GM12878 (cell line): Measurements from ENCODE around the gene TNRC6C. TPM values are rescaled to one million over a fixed set of nuclear protein-coding genes. Genes with fewer than 3 reads are reported as not detected.

Source experiments
- ATAC-seq: fragments of 200-7000 bp; cut with Tn5 transposase; 3 replicates; pipeline ENCODE4 v1.9.1; 2020; ENCODE audit warnings: mild to moderate bottlenecking, moderate library complexity
- BruUV-seq: library from RNA; stranded (reverse); fragments of 400-500 nt; replicated peaks from 2 replicates; lab custom pipeline; 2021; lab: Mats Ljungman, UMichigan
- CTCF ChIA-PET: fragments of 300-600 bp; sonication (Branson Sonifier 250); formaldehyde crosslinking; extraction: SDS; loops from one replicate; lab custom pipeline; 2021; ENCODE audit warnings: inconsistent platforms; lab: Yijun Ruan, JAX
- POLR2A ChIA-PET: fragments of 350-600 bp; formaldehyde crosslinking; extraction: SDS; loops from one replicate; lab custom pipeline; 2021; ENCODE audit warnings: inconsistent platforms; lab: Charles Lee
- RAD21 ChIA-PET: fragments of 300-600 bp; sonication (Branson Sonifier 250); formaldehyde crosslinking; loops from one replicate; lab custom pipeline; 2023; ENCODE audit warnings: antibody characterized with exemption; ENCODE audit not compliant: unreplicated experiment; lab: Charles Lee
- SMC1A ChIA-PET: fragments of 300-600 bp; sonication (Branson Sonifier 250); formaldehyde crosslinking; loops from one replicate; lab custom pipeline; 2023; ENCODE audit not compliant: unreplicated experiment, uncharacterized antibody; lab: Charles Lee
- DNase-seq: peaks from one replicate; pipeline ENCODE4 v3.0.0-alpha.2; 2011; ENCODE audit warnings: low read depth, low spot score
- FAIRE-seq: peaks from 3 replicates; lab custom pipeline; 2011; peaks lifted over from hg19 to GRCh38; lab: Jason Lieb, UNC
- H2AFZ ChIP-seq: 2 replicates; pipeline ENCODE4 v1.6.0; 2011; ENCODE audit warnings: low read depth, low read length, control low read depth; ENCODE audit not compliant: control insufficient read depth
- H3K27ac ChIP-seq: 2 replicates; pipeline ENCODE4 v1.5.1; 2011; ENCODE audit warnings: control low read depth; ENCODE audit not compliant: control insufficient read depth, insufficient read depth
- H3K27me3 ChIP-seq, 2 experiments: replicated peaks in 1 of 2; 2 replicates each; pipeline versions ENCODE4 v1.6.0 to v1.6.1; 2011; ENCODE audit warnings: low read length in 1 of 2; ENCODE audit not compliant: control insufficient read depth in 2 of 2, insufficient read depth in 2 of 2
- H3K36me3 ChIP-seq, 2 experiments: 2 replicates each; pipeline ENCODE4 v1.5.1; 2011; ENCODE audit warnings: low read length in 1 of 2; ENCODE audit not compliant: control insufficient read depth in 2 of 2, insufficient read depth in 2 of 2
- H3K4me1 ChIP-seq: 2 replicates; pipeline ENCODE4 v1.6.1; 2011; ENCODE audit warnings: mild to moderate bottlenecking, low read length, moderate library complexity, mixed read lengths; ENCODE audit not compliant: control insufficient read depth, insufficient read depth
- H3K4me2 ChIP-seq: 2 replicates; pipeline ENCODE4 v1.6.0; 2011; ENCODE audit warnings: control low read depth; ENCODE audit not compliant: control insufficient read depth, insufficient read depth
- H3K4me3 ChIP-seq: fragments of 200-600 bp; sonication (generic); 2 replicates; pipeline ENCODE4 v1.5.1; 2016
- H3K79me2 ChIP-seq: 2 replicates; pipeline ENCODE4 v1.6.0; 2011; ENCODE audit warnings: low read length; ENCODE audit not compliant: control insufficient read depth, insufficient read depth
- H3K9ac ChIP-seq: 2 replicates; pipeline ENCODE4 v1.8.0; 2011; ENCODE audit warnings: low read length, control low read depth, mixed read lengths; ENCODE audit not compliant: control insufficient read depth, insufficient read depth
- H3K9me3 ChIP-seq: replicated peaks from 3 replicates; pipeline ENCODE4 v1.5.1; 2011; ENCODE audit warnings: mild to moderate bottlenecking, low read length; ENCODE audit not compliant: control insufficient read depth, insufficient read depth
- H4K20me1 ChIP-seq: 2 replicates; pipeline ENCODE4 v1.6.0; 2011; ENCODE audit not compliant: control insufficient read depth, insufficient read depth
- BACH1 ChIP-seq: fragments of 450-650 bp; IDR thresholded peaks from 2 replicates; pipeline ENCODE4 v1.6.1; 2017; ENCODE audit warnings: mild to moderate bottlenecking, borderline replicate concordance
- CBX3 ChIP-seq: fragments of 200-600 bp; sonication (generic); IDR thresholded peaks from 2 replicates; pipeline ENCODE4 v1.6.1; 2016; ENCODE audit warnings: low read depth, borderline replicate concordance
- CBX5 ChIP-seq: sonication (generic); IDR thresholded peaks from 2 replicates; pipeline ENCODE4 v1.6.1; 2016; ENCODE audit warnings: low read depth, moderate library complexity, mild to moderate bottlenecking, inconsistent platforms
- EZH2 ChIP-seq: IDR thresholded peaks from 2 replicates; pipeline ENCODE4 v1.6.1; 2012; ENCODE audit warnings: low read depth, mild to moderate bottlenecking, control low read depth, inconsistent platforms, low read length, borderline replicate concordance; ENCODE audit not compliant: control insufficient read depth
- HCFC1 ChIP-seq: fragments of 150-350 bp; IDR thresholded peaks from 2 replicates; pipeline ENCODE4 v1.6.1; 2014; ENCODE audit warnings: low read length
- HSF1 ChIP-seq: fragments of 150-350 bp; IDR thresholded peaks from 2 replicates; pipeline ENCODE4 v1.6.1; 2014; ENCODE audit warnings: mild to moderate bottlenecking, low read depth, low read length
- IKZF1 ChIP-seq: fragments of 450-650 bp; conservative IDR thresholded peaks from 2 replicates; pipeline ENCODE4 v1.6.1; 2017; ENCODE audit warnings: antibody characterized with exemption, mild to moderate bottlenecking
- MTA2 ChIP-seq: fragments of 450-650 bp; IDR thresholded peaks from 2 replicates; pipeline ENCODE4 v1.6.1; 2016; ENCODE audit warnings: low read depth, mild to moderate bottlenecking, moderate library complexity
- NFXL1 ChIP-seq: fragments of 450-650 bp; IDR thresholded peaks from 2 replicates; pipeline ENCODE4 v1.6.1; 2017; ENCODE audit warnings: antibody characterized with exemption, mild to moderate bottlenecking, borderline replicate concordance
- PAX5 ChIP-seq: IDR thresholded peaks from 2 replicates; pipeline ENCODE4 v1.6.1; 2011; ENCODE audit warnings: low read depth, low read length, borderline replicate concordance
- POLR2A ChIP-seq: IDR thresholded peaks from 2 replicates; pipeline ENCODE4 v1.6.1; 2011; ENCODE audit warnings: low read depth, mild to moderate bottlenecking, low read length
- POU2F2 ChIP-seq: IDR thresholded peaks from 3 replicates; pipeline ENCODE4 v1.6.1; 2011; ENCODE audit warnings: low read depth, mild to moderate bottlenecking, low read length, borderline replicate concordance
- RCOR1 ChIP-seq: conservative IDR thresholded peaks from 2 replicates; pipeline ENCODE4 v1.6.1; 2012; ENCODE audit warnings: low read depth, low read length, improper control_type of control experiment
- SMAD1 ChIP-seq: fragments of 450-650 bp; IDR thresholded peaks from 2 replicates; pipeline ENCODE4 v1.6.1; 2018; ENCODE audit warnings: mild to moderate bottlenecking, low read depth; ENCODE audit not compliant: partially characterized antibody
- SPI1 ChIP-seq: IDR thresholded peaks from 2 replicates; pipeline ENCODE4 v1.6.1; 2011; ENCODE audit warnings: low read depth, mild to moderate bottlenecking, low read length, moderate library complexity, borderline replicate concordance; ENCODE audit not compliant: insufficient read depth
- STAT3 ChIP-seq: IDR thresholded peaks from 2 replicates; pipeline ENCODE4 v1.6.1; 2011; ENCODE audit warnings: low read depth, low read length, improper control_type of control experiment
- SUZ12 ChIP-seq: fragments of 200-600 bp; sonication (generic); IDR thresholded peaks from one replicate; pipeline ENCODE4 v1.6.1; 2018; ENCODE audit warnings: antibody characterized with exemption, mild to moderate bottlenecking; ENCODE audit not compliant: unreplicated experiment
- TCF7 ChIP-seq: IDR thresholded peaks from 2 replicates; pipeline ENCODE4 v1.6.1; 2014; ENCODE audit warnings: antibody characterized with exemption, borderline replicate concordance
- ZNF274 ChIP-seq: IDR thresholded peaks from one replicate; pipeline ENCODE4 v1.8.0; 2011; ENCODE audit not compliant: insufficient read length, insufficient read depth
- WGBS: methylation state at CpG from one replicate; pipeline ENCODE4 v1.1.6; 2016; ENCODE audit warnings: low lambda C conversion rate; ENCODE audit not compliant: insufficient replicate concordance, insufficient coverage; ENCODE audit errors: missing lambda C conversion rate; 5-methylcytosine and 5-hydroxymethylcytosine counted together
- in situ Hi-C: fragments of 300-500 bp; cut with MboI; formaldehyde crosslinking; loops from 9 replicates; pipeline ENCODE4 v1.14.3; 2018; ENCODE audit warnings: mixed read lengths
- intact Hi-C: fragments of 100-400 bp; cut with micrococcal nuclease; formaldehyde crosslinking; loops from one replicate; pipeline ENCODE4 v1.14.2; 2022; ENCODE audit not compliant: unreplicated experiment
- polyA plus RNA-seq, 11 experiments: library from polyadenylated mRNA; depleted of rRNA in 4 of 11; unstranded in 6 of 11; stranded (reverse) in 5 of 11; fragments of >200 nt; fragmentation: Nextera tagmentation in 4 of 11; fragmentation: Illumina TruSeq in 1 of 11; extraction: Ambion mirVana in 4 of 11; extraction: Trizol in 1 of 11; gene quantifications; 1 replicate in 1 of 11; 2 replicates in 10 of 11; pipeline versions ENCODE4 v1.2.1 to v1.2.3, GENCODE V29; 2011 to 2016; ENCODE audit warnings: inconsistent platforms in 2 of 11, missing spikeins in 2 of 11, low read depth in 1 of 11
- total RNA-seq, 4 experiments: library from RNA; depleted of rRNA in 3 of 4; stranded (reverse); fragments of >200 nt in 3 of 4; fragmentation: Illumina TruSeq in 1 of 4; extraction: Trizol in 1 of 4; gene quantifications; 2 replicates each; pipeline versions ENCODE4 v1.2.1 to v1.2.3, GENCODE V29; 2013 to 2021
- TF ChIP-seq, protein P1 (sequence below): fragments of 450-650 bp; formaldehyde crosslinking; IDR thresholded peaks from 2 replicates; pipeline ENCODE4 v1.5.0; 2022; ENCODE audit warnings: mild to moderate bottlenecking, missing genetic modification characterization

The TNRC6C gene
- total and polyA plus RNA-seq, 10 of the 15 experiments (the other 5 are each of a cell fraction or from before 2014, with no cell fraction given), result 0.40 to 6.1 (median 0.96) TPM

DNA sequence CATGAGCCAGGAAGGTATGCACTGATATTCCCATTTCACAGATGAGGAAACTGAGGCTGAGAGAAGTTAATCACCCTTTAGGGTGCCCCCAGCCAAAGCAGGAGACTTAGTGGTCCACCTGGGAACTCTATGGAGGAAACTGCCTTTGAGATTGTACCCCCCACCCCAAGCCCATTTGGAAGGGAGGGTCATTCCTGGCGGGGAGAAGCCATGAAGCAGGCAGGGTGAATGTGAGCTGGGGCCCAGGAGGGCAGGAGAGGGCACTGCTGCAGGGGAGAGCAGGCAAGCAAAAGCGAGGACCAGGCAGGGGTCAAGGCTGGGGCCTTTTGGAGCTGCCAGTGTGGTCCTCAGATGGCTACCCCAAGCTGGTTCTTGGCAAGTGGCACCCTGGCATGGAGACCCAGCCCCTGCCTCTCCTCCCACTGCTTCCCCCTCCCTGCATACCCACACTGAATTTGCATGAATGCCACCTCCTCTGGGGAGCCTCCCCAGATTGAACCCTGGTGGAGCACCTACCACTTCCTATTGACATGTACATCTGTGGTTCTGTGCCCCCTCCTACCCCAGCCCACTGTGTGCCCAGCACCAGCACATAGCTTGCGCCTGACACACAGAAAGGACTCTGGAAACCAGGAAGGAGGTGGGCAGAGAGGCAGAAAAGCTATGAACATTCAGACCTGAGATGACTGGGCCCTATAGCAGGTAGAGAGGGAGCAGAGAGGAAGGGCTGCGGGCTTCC is 171.0 kb downstream of the TNRC6C start:
- Histone ChIP-seq H3K27me3 (no peaks in the 10 kb centered on the region), H4K20me1 (no peaks in the 10 kb centered on the region), H3K79me2 (peaks cover 98% of the 10 kb centered on the region), H3K4me3 (peak overlapping the region; percentile 94), H3K4me2 (peak overlapping the region; percentile 96), H2AFZ (no peak overlapping the region), H3K4me1 (peaks cover 59% of the 10 kb centered on the region), H3K27ac (peak overlapping the region; percentile 93), H3K9ac (peak overlapping the region; percentile 86), H3K36me3 (peaks cover 0 to under 1% of the 10 kb centered on the region in 2 experiments; a peak in 3 of 4 replicates), H3K9me3 (no peaks in the 10 kb centered on the region)
- POLR2A ChIA-PET, result interaction anchor here (0.8 to 8.0 kb wide), 10 partner anchors 13 to 109 kb away, joined by 3 to 85 read pairs (median 5); partner anchors contain the start of genes C17orf99 and SYNGR2
- TSS peak; percentile 1 for BruUV-seq
- SMC1A ChIA-PET, result interaction anchor here (0.6 to 1.7 kb wide), 7 partner anchors 11 to 109 kb away, joined by 3 to 6 read pairs (median 3); no protein-coding TSS in a partner anchor
- intact Hi-C loops, result loop anchor here (2.0 kb wide), 1 partner anchor 17 kb away; no protein-coding TSS in a partner anchor
- no peak for FAIRE-seq
- in situ Hi-C loops, result no loop called here
- RAD21 ChIA-PET, result interaction anchor here (0.9 to 1.8 kb wide), 11 partner anchors 11 to 88 kb away, joined by 3 to 10 read pairs (median 6); no protein-coding TSS in a partner anchor
- DNase-seq, result no peak
- CTCF ChIA-PET, result interaction anchor here (1.0 to 12.7 kb wide), 7 partner anchors 7 to 121 kb away, joined by 3 to 100 read pairs (median 7); no protein-coding TSS in a partner anchor
- ATAC-seq, result no peak
- 17% methylated on average over 4 of the region's 4 CpGs for WGBS
- TF ChIP-seq NFXL1, result no peak
- TF ChIP-seq CBX5, result no peak
- no peak for TF ChIP-seq TCF7
- TF ChIP-seq PAX5, result no peak
- TF ChIP-seq ZNF274, result no peak
- no peak for TF ChIP-seq EZH2
- TF ChIP-seq BACH1, result no peak
- TF ChIP-seq, protein P1, sequence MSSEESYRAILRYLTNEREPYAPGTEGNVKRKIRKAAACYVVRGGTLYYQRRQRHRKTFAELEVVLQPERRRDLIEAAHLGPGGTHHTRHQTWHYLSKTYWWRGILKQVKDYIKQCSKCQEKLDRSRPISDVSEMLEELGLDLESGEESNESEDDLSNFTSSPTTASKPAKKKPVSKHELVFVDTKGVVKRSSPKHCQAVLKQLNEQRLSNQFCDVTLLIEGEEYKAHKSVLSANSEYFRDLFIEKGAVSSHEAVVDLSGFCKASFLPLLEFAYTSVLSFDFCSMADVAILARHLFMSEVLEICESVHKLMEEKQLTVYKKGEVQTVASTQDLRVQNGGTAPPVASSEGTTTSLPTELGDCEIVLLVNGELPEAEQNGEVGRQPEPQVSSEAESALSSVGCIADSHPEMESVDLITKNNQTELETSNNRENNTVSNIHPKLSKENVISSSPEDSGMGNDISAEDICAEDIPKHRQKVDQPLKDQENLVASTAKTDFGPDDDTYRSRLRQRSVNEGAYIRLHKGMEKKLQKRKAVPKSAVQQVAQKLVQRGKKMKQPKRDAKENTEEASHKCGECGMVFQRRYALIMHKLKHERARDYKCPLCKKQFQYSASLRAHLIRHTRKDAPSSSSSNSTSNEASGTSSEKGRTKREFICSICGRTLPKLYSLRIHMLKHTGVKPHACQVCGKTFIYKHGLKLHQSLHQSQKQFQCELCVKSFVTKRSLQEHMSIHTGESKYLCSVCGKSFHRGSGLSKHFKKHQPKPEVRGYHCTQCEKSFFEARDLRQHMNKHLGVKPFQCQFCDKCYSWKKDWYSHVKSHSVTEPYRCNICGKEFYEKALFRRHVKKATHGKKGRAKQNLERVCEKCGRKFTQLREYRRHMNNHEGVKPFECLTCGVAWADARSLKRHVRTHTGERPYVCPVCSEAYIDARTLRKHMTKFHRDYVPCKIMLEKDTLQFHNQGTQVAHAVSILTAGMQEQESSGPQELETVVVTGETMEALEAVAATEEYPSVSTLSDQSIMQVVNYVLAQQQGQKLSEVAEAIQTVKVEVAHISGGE (CRISPR knock-in tag), result 0 out of 2 replicates have a peak, but pooled peaks have one; percentile 1
- peak; percentile 84 for TF ChIP-seq POU2F2
- TF ChIP-seq HSF1, result no peak
- no peak for TF ChIP-seq MTA2
- TF ChIP-seq RCOR1, result no peak
- peak; percentile 40; the same call in 1 of the 2 replicates for TF ChIP-seq POLR2A
- no peak for TF ChIP-seq SUZ12
- TF ChIP-seq IKZF1, result no peak
- no peak for TF ChIP-seq HCFC1
- TF ChIP-seq STAT3, result no peak
- no peak for TF ChIP-seq SPI1
- no peak for TF ChIP-seq SMAD1
- TF ChIP-seq CBX3, result no peak
